ENCODE data around the gene DZIP1.

Gene DZIP1

DNA sequence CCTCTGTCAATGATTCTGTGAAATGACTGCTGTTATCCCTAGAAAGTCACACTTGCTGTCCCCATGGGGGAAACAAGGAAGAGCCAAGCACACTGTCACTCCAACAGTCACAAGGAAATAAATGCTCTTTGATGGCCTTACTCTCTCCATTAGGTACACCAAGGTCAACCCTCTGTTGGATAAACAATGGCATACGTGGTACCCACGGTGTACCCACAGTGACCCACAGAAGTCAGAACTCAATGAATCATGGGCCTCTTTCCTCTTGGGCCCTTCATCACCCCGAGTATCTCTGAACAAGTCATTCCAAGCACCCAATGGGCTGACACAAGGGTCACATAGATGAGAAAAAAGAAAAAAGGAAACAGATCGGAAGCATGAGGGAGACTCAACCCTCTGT is 15.4 kb downstream of the DZIP1 start:
- Mint-ChIP-seq H3K27ac (no peak overlapping the region), H3K27me3 (peaks cover 14 to 35% of the 10 kb centered on the region in 2 donors), H3K9me3 (no peaks in the 10 kb centered on the region), H3K36me3 (peaks cover 0 to 1% of the 10 kb centered on the region in 2 donors), H3K4me3 (no peak overlapping the region), H3K4me1 (no peaks in the 10 kb centered on the region)
- DNase-seq (no peak), ATAC-seq (replicated peaks) (no peak)

DNA sequence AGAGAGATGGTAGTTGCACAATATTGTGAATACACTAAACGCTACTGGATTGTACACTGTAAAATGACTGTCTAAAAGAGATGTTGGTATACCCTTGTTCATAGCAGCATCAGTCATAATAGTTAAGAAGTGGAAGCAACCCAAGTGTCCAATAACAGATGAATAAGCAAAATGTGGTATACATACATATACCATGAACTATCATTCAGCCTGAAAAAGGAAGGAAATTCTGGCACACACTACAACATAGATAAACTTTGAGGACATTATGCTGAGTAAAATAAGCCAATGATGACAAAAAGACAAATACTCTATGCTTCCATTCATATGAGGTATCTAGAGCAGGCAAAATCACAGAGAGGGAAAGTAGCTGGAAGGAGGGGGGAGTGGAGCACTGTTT is 16.0 kb downstream of the DZIP1 start:
- no peaks in the 10 kb centered on the region for H3K4me1 Mint-ChIP-seq
- DNase-seq: no peak
- no peaks in the 10 kb centered on the region for H3K9me3 Mint-ChIP-seq
- no peak overlapping the region for H3K4me3 Mint-ChIP-seq
- peaks cover 12 to 32% of the 10 kb centered on the region in 2 donors for H3K27me3 Mint-ChIP-seq
- H3K36me3 Mint-ChIP-seq: peaks cover 0 to 1% of the 10 kb centered on the region in 2 donors
- no peak for ATAC-seq (replicated peaks)
- no peak overlapping the region for H3K27ac Mint-ChIP-seq

- no peaks in the 10 kb centered on the region for H3K9me3 Mint-ChIP-seq
- no peak for ATAC-seq (replicated peaks)
- H3K4me1 Mint-ChIP-seq: no peaks in the 10 kb centered on the region
- no peak overlapping the region for H3K4me3 Mint-ChIP-seq
- no peak for DNase-seq
- H3K27ac Mint-ChIP-seq: no peak overlapping the region
- peaks cover 0 to 1% of the 10 kb centered on the region in 2 donors for H3K36me3 Mint-ChIP-seq
- peaks cover 10 to 34% of the 10 kb centered on the region in 2 donors for H3K27me3 Mint-ChIP-seq
These were observed 16.9 kb downstream of the DZIP1 start for GRCh38 chr13:95627590-95627989.

DNA sequence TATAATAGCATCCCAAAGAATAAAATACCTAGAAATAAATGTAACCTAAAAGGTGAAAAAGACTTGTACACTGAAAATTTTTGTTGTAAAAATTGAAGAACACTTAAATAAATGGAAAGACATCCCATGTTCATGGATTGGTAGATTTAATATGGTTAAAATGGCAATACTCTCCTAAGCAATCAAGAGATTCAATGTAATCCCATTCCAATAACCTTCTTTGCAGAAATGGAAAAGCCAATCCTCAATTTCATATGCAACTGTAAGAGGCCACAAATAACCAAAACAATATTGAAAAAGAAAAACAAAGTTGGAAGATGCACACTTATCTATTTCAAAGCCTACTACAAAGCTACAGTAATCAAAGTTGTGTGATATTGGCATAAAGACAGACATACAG is 17.7 kb downstream of the DZIP1 start:
- no peak overlapping the region for H3K27ac Mint-ChIP-seq
- H3K4me3 Mint-ChIP-seq: no peak overlapping the region
- H3K36me3 Mint-ChIP-seq: no peaks in the 10 kb centered on the region
- peaks cover 6 to 35% of the 10 kb centered on the region in 2 donors for H3K27me3 Mint-ChIP-seq
- ATAC-seq (replicated peaks) (no peak), DNase-seq (no peak)
- no peaks in the 10 kb centered on the region for H3K9me3 Mint-ChIP-seq
- H3K4me1 Mint-ChIP-seq: no peaks in the 10 kb centered on the region

GRCh38 chr13:95624020-95624419 is 20.5 kb downstream of the DZIP1 start:
- no peaks in the 10 kb centered on the region for H3K4me1 Mint-ChIP-seq
- DNase-seq (no peak), ATAC-seq (replicated peaks) (peak; percentile 34 to 55)
- no peaks in the 10 kb centered on the region for H3K9me3 Mint-ChIP-seq
- no peaks in the 10 kb centered on the region for H3K36me3 Mint-ChIP-seq
- no peak overlapping the region for H3K4me3 Mint-ChIP-seq
- peaks cover 12 to 46% of the 10 kb centered on the region in 2 donors for H3K27me3 Mint-ChIP-seq
- no peak overlapping the region for H3K27ac Mint-ChIP-seq

- no peaks in the 10 kb centered on the region for H3K9me3 Mint-ChIP-seq
- no peaks in the 10 kb centered on the region for H3K36me3 Mint-ChIP-seq
- no peak overlapping the region for H3K4me3 Mint-ChIP-seq
- DNase-seq (no peak), ATAC-seq (replicated peaks) (no peak)
- no peak overlapping the region for H3K27ac Mint-ChIP-seq
- H3K27me3 Mint-ChIP-seq: peaks cover 12 to 41% of the 10 kb centered on the region in 2 donors
- no peaks in the 10 kb centered on the region for H3K4me1 Mint-ChIP-seq
These were observed 21.4 kb downstream of the DZIP1 start for GRCh38 chr13:95623141-95623540.

GRCh38 chr13:95620825-95621498 is 23.5 kb downstream of the DZIP1 start:
- Mint-ChIP-seq H3K4me3 (no peak overlapping the region), H3K4me1 (no peaks in the 10 kb centered on the region), H3K36me3 (no peaks in the 10 kb centered on the region), H3K9me3 (no peaks in the 10 kb centered on the region), H3K27me3 (peaks cover 24 to 37% of the 10 kb centered on the region in 2 donors), H3K27ac (no peak overlapping the region)
- no peak for ATAC-seq (replicated peaks)
- no peak for DNase-seq

- H3K27me3 Mint-ChIP-seq: peaks cover 24 to 30% of the 10 kb centered on the region in 2 donors
- no peaks in the 10 kb centered on the region for H3K36me3 Mint-ChIP-seq
- DNase-seq: no peak
- ATAC-seq (replicated peaks): no peak
- no peaks in the 10 kb centered on the region for H3K4me1 Mint-ChIP-seq
- H3K27ac Mint-ChIP-seq: no peak overlapping the region
- H3K9me3 Mint-ChIP-seq: no peaks in the 10 kb centered on the region
- H3K4me3 Mint-ChIP-seq: no peak overlapping the region
These were observed 24.3 kb downstream of the DZIP1 start for GRCh38 chr13:95620030-95620824.

DNA sequence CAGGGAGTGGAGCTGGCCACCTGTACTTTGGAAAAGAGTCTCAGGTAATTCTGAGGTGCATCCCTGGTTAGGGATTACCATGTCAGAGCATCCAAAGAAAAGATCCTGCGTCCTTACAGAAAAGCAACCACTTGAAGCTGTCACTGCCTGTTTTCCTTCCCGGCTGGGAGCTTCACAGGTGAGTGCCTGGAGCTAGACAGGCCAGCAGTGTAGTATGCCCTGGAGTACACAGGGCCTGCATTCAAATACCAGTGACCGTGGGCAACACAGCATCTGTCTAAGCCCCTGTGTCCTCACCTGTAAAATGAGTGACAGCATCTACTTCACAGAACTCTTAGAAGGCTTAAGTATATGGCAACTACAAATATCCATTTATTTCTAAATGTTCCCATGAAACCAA is 29.0 kb downstream of the DZIP1 start:
- DNase-seq (no peak), ATAC-seq (replicated peaks) (no peak)
- H3K27me3 Mint-ChIP-seq: peaks cover under 1 to 20% of the 10 kb centered on the region in 2 donors
- no peak overlapping the region for H3K27ac Mint-ChIP-seq
- no peaks in the 10 kb centered on the region for H3K36me3 Mint-ChIP-seq
- H3K4me1 Mint-ChIP-seq: no peaks in the 10 kb centered on the region
- no peaks in the 10 kb centered on the region for H3K9me3 Mint-ChIP-seq
- H3K4me3 Mint-ChIP-seq: no peak overlapping the region

- H3K4me1 Mint-ChIP-seq: no peaks in the 10 kb centered on the region
- DNase-seq: no peak
- no peak for ATAC-seq (replicated peaks)
- no peak overlapping the region for H3K27ac Mint-ChIP-seq
- H3K27me3 Mint-ChIP-seq: peaks cover 0 to 20% of the 10 kb centered on the region in 2 donors
- H3K36me3 Mint-ChIP-seq: no peaks in the 10 kb centered on the region
- no peaks in the 10 kb centered on the region for H3K9me3 Mint-ChIP-seq
- no peak overlapping the region for H3K4me3 Mint-ChIP-seq
These were observed 29.8 kb downstream of the DZIP1 start for GRCh38 chr13:95614641-95615245.

GRCh38 chr13:95608640-95609323 is 35.7 kb downstream of the DZIP1 start:
- Mint-ChIP-seq H3K9me3 (no peaks in the 10 kb centered on the region), H3K27me3 (peaks cover 6 to 14% of the 10 kb centered on the region in 2 donors), H3K4me1 (no peaks in the 10 kb centered on the region), H3K36me3 (no peaks in the 10 kb centered on the region), H3K4me3 (no peak overlapping the region), H3K27ac (no peak overlapping the region)
- DNase-seq (no peak), ATAC-seq (replicated peaks) (no peak)

GRCh38 chr13:95607366-95607765 is 37.1 kb downstream of the DZIP1 start:
- H3K4me3 Mint-ChIP-seq: no peak overlapping the region
- H3K4me1 Mint-ChIP-seq: no peaks in the 10 kb centered on the region
- no peak for ATAC-seq (replicated peaks)
- peaks cover 6% of the 10 kb centered on the region in 2 donors for H3K27me3 Mint-ChIP-seq
- no peaks in the 10 kb centered on the region for H3K36me3 Mint-ChIP-seq
- no peak overlapping the region for H3K27ac Mint-ChIP-seq
- H3K9me3 Mint-ChIP-seq: no peaks in the 10 kb centered on the region
- DNase-seq: no peak

- Mint-ChIP-seq H3K9me3 (no peaks in the 10 kb centered on the region), H3K4me3 (no peak overlapping the region), H3K4me1 (no peaks in the 10 kb centered on the region), H3K27ac (no peak overlapping the region), H3K36me3 (no peaks in the 10 kb centered on the region), H3K27me3 (peaks cover 14 to 16% of the 10 kb centered on the region in 2 donors)
- ATAC-seq (replicated peaks) (no peak), DNase-seq (no peak)
These were observed 38.9 kb downstream of the DZIP1 start for GRCh38 chr13:95605448-95606125.

- no peak overlapping the region for H3K27ac Mint-ChIP-seq
- no peak overlapping the region for H3K4me3 Mint-ChIP-seq
These were observed 40.0 kb downstream of the DZIP1 start for GRCh38 chr13:95604556-95604915.

More at GRCh38 chr13:95604556-95604915, 40.0 kb downstream of the DZIP1 start:
- H3K4me1 Mint-ChIP-seq: no peaks in the 10 kb centered on the region
- H3K36me3 Mint-ChIP-seq: no peaks in the 10 kb centered on the region
- peaks cover 14 to 16% of the 10 kb centered on the region in 2 donors for H3K27me3 Mint-ChIP-seq
- ATAC-seq (replicated peaks): no peak
- H3K9me3 Mint-ChIP-seq: no peaks in the 10 kb centered on the region
- DNase-seq: no peak
